Neutrophil (primary cell): ENCODE data around the gene ZNF398.

Experiments used
- H3K27ac ChIP-seq: fragments of 200-600 bp; sonication (generic); 2 replicates; pipeline ENCODE4 v1.5.1; 2016; ENCODE audit warnings: mild to moderate bottlenecking, moderate library complexity
- H3K27me3 ChIP-seq: fragments of 200-600 bp; sonication (generic); 2 replicates; pipeline ENCODE4 v1.6.0; 2016; ENCODE audit warnings: mild to moderate bottlenecking
- H3K36me3 ChIP-seq: fragments of 200-600 bp; sonication (generic); 2 replicates; pipeline ENCODE4 v1.5.1; 2017
- H3K4me1 ChIP-seq, 2 experiments: fragments of 200-600 bp in 1 of 2; sonication (generic) in 1 of 2; 1 replicate in 1 of 2; 2 replicates in 1 of 2; pipeline versions ENCODE4 v1.5.1 to v1.6.1; 2013 to 2016; ENCODE audit warnings: low read depth in 1 of 2, low read length in 1 of 2, mild to moderate bottlenecking in 1 of 2, moderate library complexity in 1 of 2; ENCODE audit not compliant: control insufficient read depth in 1 of 2, insufficient read depth in 1 of 2
- H3K4me3 ChIP-seq, 2 experiments: fragments of 200-600 bp in 1 of 2; sonication (generic) in 1 of 2; 1 replicate in 1 of 2; 2 replicates in 1 of 2; pipeline ENCODE4 v1.5.1; 2013 to 2016; ENCODE audit warnings: low read depth in 1 of 2, low read length in 1 of 2, mild to moderate bottlenecking in 1 of 2, moderate library complexity in 1 of 2
- H3K9me3 ChIP-seq: fragments of 200-600 bp; sonication (generic); 2 replicates; pipeline ENCODE4 v1.5.1; 2016
- CTCF ChIP-seq: fragments of 200-600 bp; sonication (generic); IDR thresholded peaks from 2 replicates; pipeline ENCODE4 v1.5.1; 2016; ENCODE audit warnings: antibody characterized with exemption

Gene ZNF398

GRCh38 chr7:149153346-149153745 lies 6.1 kb downstream of the ZNF398 start:
- Histone ChIP-seq H3K9me3 (no peaks in the 10 kb centered on the region), H3K4me1 (peaks cover 20 to 27% of the 10 kb centered on the region in 2 experiments), H3K4me3 (no peak overlapping the region), H3K27ac (no peak overlapping the region), H3K36me3 (peaks cover 28% of the 10 kb centered on the region), H3K27me3 (no peaks in the 10 kb centered on the region)
- TF ChIP-seq CTCF = no peak

- Histone ChIP-seq H3K27me3 (no peaks in the 10 kb centered on the region), H3K27ac (no peak overlapping the region), H3K4me3 (no peak overlapping the region), H3K4me1 (peaks cover 12 to 20% of the 10 kb centered on the region in 2 experiments), H3K9me3 (no peaks in the 10 kb centered on the region), H3K36me3 (peaks cover 28% of the 10 kb centered on the region)
- TF ChIP-seq CTCF = no peak
These were observed 6.8 kb downstream of the ZNF398 start for GRCh38 chr7:149154056-149154455.

- H3K36me3 ChIP-seq = peaks cover 28% of the 10 kb centered on the region
- H3K27ac ChIP-seq = no peak overlapping the region
- no peak for TF ChIP-seq CTCF
- H3K4me1 ChIP-seq = peaks cover 7 to 9% of the 10 kb centered on the region in 2 experiments
- no peak overlapping the region for H3K4me3 ChIP-seq
- no peaks in the 10 kb centered on the region for H3K9me3 ChIP-seq
- H3K27me3 ChIP-seq = no peaks in the 10 kb centered on the region
These were observed 9.6 kb downstream of the ZNF398 start for GRCh38 chr7:149156898-149157297.

- no peak for TF ChIP-seq CTCF
- Histone ChIP-seq H3K4me3 (no peak overlapping the region), H3K36me3 (peaks cover 25% of the 10 kb centered on the region), H3K27me3 (no peaks in the 10 kb centered on the region), H3K4me1 (peaks cover 7 to 9% of the 10 kb centered on the region in 2 experiments), H3K27ac (peak overlapping the region; percentile 57), H3K9me3 (no peaks in the 10 kb centered on the region)
These were observed 14.1 kb downstream of the ZNF398 start for GRCh38 chr7:149161241-149161848.

- Histone ChIP-seq H3K27me3 (no peaks in the 10 kb centered on the region), H3K4me3 (no peak overlapping the region), H3K4me1 (peaks cover 4 to 6% of the 10 kb centered on the region in 2 experiments), H3K36me3 (peaks cover 57% of the 10 kb centered on the region), H3K27ac (no peak overlapping the region), H3K9me3 (no peaks in the 10 kb centered on the region)
- no peak for TF ChIP-seq CTCF
These were observed 18.9 kb downstream of the ZNF398 start for GRCh38 chr7:149166142-149166541.
